Renal cortical epithelial cell (primary cell): Measurements from ENCODE around the gene AANAT. TPM values are rescaled to one million over a fixed set of nuclear protein-coding genes. Genes with fewer than 3 reads are reported as not detected.
"Not testable (repeated sequence)": the region's sequence is repeated elsewhere in the genome, so short reads cannot be mapped to it uniquely, and the experiment has no call there.

Source experiments
- DNase-seq: peaks from one replicate; pipeline ENCODE4 v3.0.0-alpha.2; 2011; ENCODE audit warnings: low read depth
- total RNA-seq: library from RNA; depleted of rRNA; stranded (reverse); fragments of >200 nt; gene quantifications from 2 replicates; pipeline ENCODE4 v1.2.3, GENCODE V29; 2014

The AANAT gene
- total RNA-seq, 1 donor from 2014 or later, result 0.10 TPM

DNA sequence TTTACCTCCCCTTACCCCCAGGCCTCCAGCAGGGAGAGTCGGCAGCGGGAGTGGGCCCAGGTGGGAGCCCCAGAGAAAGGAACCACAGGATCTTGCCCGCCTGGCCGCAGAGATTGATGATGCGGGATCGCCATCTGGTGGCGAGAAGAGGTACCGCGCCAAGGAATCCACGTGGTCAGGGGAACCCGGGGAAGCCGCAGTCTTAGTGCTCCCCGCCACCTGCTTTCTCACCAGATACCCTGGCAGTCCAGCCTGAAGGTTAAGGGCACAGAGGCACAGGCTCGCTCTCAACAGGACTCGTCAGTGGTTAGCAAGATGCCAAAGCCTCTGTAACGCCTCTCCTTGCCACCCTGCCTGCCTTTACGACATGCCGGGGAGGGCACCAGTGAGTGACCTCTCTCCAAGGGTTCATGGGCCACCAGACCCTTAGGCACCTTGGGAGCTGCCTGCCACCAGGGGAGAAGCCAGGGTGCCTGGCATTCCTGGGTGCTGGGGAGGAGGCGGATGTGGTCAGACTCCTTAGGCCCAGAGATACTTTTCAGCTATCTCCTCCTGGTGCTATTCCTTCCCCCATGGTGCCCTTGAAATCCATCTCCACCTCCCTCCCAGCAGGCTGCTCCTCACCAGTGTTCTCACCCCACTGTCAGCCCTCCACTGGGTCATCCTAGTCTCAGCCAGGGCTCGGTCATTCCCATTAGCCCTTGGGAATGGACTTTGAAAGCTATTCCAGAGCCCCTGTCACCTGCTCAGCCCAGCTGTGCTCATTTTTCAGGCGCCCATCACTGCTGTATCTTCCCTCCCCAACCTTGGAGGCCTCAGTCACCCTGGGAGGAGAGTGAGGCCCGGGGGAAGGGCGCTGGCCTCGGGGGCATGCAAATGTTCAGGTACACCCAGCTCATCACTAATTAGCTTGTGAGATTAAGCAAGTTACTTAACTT is 39.3 kb downstream of the AANAT start:
- no peak for DNase-seq

GRCh38 chr17:76508472-76509063 is 41.2 kb downstream of the AANAT start:
- DNase-seq, result not testable (repeated sequence)

DNA sequence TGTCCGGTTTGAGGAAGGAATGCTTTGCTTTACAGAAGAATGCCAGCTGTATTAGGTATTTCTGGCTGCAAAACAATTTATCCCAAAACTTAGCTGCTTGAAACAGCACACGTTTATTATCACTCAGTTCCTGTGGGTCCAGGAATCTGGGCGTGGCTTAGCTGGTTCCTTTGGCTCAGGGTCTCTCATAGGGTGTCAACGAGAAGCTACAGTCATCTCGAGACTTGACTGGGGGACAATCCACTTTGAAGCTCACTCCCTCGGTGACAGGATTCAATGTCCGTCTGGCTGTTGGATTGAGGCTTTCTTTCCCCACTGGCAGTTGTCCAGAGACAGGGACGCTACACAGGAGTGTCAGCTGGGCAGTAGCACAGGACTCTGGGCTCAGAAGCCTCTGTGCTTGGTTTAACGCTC is 43.4 kb downstream of the AANAT start:
- DNase-seq, result no peak

- DNase-seq, result no peak
Observed at GRCh38 chr17:76511668-76512365, 44.4 kb downstream of the AANAT start.

DNA sequence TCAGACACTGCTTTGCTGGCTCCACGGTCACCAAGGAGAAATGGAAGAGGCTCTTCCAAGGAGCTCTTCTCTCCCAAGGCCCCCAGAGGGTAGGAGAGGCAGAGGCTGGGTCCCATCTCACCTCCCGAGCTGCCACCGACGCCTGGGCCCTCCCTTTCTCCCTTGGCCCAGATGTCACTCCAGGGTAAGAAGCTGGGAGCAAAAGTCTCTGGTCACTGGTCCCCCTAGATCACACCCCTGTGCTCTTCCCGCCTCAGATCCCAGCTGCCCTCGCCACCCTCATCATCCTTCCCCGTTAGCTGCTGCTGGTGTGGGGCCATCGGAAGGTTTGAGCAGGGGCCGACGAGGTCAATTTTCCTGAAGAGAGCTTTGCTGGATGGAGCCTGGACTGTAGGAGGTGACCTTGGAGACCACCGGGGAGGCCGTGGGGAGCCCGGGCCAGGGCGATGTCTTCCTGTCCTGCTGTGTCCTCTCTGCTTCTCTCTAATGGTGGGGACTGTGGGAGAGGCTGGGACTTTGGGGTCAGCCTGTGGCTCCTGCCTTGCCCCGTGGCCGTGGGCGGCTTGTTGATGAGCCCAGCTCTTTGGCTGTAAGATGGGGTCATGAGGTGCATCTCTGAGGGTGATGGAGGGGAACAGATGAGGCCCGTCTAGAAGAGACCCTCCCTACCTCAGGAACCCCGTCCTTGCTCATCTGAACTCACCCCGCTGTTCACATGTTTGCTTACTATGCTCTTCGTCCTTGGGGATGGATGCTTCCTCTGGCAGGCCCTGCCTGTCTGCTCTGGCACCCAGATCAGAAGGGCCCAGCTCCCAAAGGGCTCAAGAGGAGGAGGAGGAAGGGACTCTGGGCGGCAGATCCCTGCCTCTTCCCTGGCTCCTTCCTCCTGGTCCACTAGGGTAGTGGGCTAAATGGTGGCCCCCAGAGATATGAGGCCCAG is 45.2 kb downstream of the AANAT start:
- no peak for DNase-seq

GRCh38 chr17:76513306-76513692 is 45.9 kb downstream of the AANAT start:
- DNase-seq, result no peak

DNA sequence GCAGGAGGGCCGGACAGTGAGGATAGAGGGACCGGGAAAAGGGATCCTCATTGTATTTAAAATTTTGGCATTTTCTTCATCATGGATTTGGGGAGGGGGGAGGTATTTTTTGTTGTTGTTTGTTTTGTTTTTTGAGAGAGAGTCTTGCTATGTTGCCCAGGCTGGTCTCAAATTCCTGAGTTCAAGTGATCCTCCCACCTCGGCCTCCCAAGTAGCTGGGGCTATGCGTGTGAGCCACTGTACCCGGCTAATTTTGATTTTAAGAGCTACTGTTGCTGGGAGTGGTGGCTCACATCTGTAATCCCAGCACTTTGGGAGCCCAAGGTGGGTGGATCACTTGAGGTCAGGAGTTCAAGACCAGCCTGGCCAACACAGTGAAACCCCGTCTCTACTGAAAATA is 47.0 kb downstream of the AANAT start:
- DNase-seq, result not testable (repeated sequence)

- DNase-seq, result peak; percentile 83
Observed at GRCh38 chr17:76515274-76515949, 48.0 kb downstream of the AANAT start.

DNA sequence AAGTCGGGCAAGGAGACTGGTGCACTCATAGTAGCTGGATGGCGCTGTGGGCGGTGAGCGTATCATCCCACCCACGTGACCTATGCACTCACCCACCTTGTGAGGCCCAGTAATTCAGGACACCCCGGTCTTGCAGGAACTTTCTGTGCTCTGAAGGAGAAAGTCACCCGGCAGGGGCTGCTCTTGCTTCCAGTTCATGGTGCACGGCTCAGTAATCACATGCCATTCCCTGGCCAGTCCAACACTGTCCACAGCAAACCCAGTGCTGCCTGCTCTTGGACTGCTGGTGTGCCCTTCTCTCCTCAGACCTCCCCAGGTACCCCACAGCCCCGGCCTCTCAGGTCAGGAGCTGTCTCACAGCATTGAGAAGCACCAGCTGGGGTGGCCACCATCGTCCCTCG is 50.2 kb downstream of the AANAT start:
- peak; percentile 69 for DNase-seq

DNA sequence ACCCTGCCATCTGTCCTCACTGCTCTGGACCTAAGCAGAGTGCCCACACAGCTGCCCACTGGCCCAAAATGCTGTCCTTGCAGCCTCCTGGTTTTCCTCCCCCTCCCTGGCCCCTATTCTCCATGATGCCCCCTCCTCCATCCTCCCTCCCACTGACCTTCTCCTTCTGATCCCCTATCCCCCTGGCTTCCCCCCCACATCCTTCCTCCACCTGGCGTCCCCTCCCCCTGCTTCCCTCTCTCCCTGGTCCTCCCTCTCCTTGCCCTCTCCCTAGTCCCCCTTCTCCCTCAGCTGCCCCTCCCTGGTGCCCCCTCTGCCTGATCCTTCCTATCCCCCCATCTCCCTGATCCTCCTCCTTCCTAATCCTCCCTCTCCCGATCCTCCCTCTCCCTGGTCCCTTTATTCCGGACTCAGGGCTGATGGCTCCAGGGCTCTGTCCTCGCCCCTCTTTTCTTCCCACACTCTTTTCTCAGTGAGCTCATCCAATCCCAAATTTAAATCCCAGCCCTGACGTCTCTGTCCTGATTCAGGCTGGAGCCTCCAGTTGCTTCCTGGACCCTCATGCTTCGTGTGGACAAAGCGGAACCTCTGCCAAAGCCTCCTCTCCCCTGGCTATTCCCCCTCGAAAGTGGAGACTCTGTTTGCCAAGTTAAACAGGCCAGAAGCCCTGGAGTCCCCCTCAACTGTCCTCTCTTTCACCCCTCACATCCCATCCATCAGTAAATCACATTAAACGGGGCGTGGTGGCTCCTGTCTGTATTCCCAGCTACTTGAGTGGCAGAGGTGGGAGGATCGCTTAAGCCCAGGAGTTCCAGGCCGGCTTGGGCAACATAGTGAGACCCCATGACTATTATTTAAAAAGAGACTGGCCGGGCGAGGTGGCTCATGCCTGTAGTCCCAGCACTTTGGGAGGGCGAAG is 51.9 kb downstream of the AANAT start:
- DNase-seq, result no peak

Other genes starting within 250 kb of the AANAT start
- gene RNF157, start 227.1 kb upstream of the AANAT start, total RNA-seq, result 2.1 and 3.6 TPM in 2 replicates
- 2.9 and 3.3 TPM in 2 replicates for gene UBALD2, start 202.3 kb upstream of the AANAT start, total RNA-seq
- 1.4 and 2.8 TPM in 2 replicates for gene QRICH2, start 159.3 kb upstream of the AANAT start, total RNA-seq
- 54.5 and 58.5 TPM in 2 replicates for gene PRPSAP1, start 113.7 kb upstream of the AANAT start, total RNA-seq
- gene SPHK1, start 83.0 kb upstream of the AANAT start, total RNA-seq, result 16.5 and 118 TPM in 2 replicates
- gene UBE2O, start 14.5 kb upstream of the AANAT start, total RNA-seq, result 9.9 and 36.8 TPM in 2 replicates
- 30.0 and 40.1 TPM in 2 replicates for gene RHBDF2, start 33.8 kb downstream of the AANAT start, total RNA-seq
- gene CYGB, start 70.1 kb downstream of the AANAT start, total RNA-seq, result 10.3 and 49.8 TPM in 2 replicates
- gene PRCD, start 72.4 kb downstream of the AANAT start, total RNA-seq, result 0.94 and 5.0 TPM in 2 replicates
- gene ST6GALNAC2, start 118.3 kb downstream of the AANAT start, total RNA-seq, result 3.5 and 8.0 TPM in 2 replicates
- 0.52 TPM in 1 of 2 replicates, not detected in the other for gene ST6GALNAC1, start 176.2 kb downstream of the AANAT start, total RNA-seq
- 152 and 286 TPM in 2 replicates for gene MXRA7, start 243.4 kb downstream of the AANAT start, total RNA-seq